Esophagus muscularis mucosa (tissue), 4 donors: ENCODE measurements around the gene IFNGR1. TPM values are rescaled to one million over a fixed set of nuclear protein-coding genes. Genes with fewer than 3 reads are reported as not detected.
A peak's percentile ranks its signal among the peaks of the same experiment; 100 is the strongest.
"Not testable (repeated sequence)": the region's sequence is repeated elsewhere in the genome, so short reads cannot be mapped to it uniquely, and the experiment has no call there.

Experiments
- DNase-seq: peaks from one replicate; pipeline ENCODE4 v3.0.0-alpha.2; 2017; ENCODE audit errors: extremely low spot score
- H3K27ac ChIP-seq, 4 donors: fragments of 200-600 bp; sonication (generic); replicated peaks in 1 of 4; 1 replicate in 3 of 4; 2 replicates in 1 of 4; pipeline ENCODE4 v1.5.1; 2016 to 2019; ENCODE audit warnings: mild to moderate bottlenecking in 1 of 4
- H3K27me3 ChIP-seq, 4 donors: fragments of 200-600 bp; sonication (generic); one replicate each; pipeline versions ENCODE4 v1.5.1 to v1.6.0; 2016 to 2019
- H3K36me3 ChIP-seq, 4 donors: fragments of 200-600 bp; sonication (generic); one replicate each; pipeline ENCODE4 v1.5.1; 2016 to 2019
- H3K4me1 ChIP-seq, 4 donors: fragments of 200-600 bp; sonication (generic); one replicate each; pipeline ENCODE4 v1.5.1; 2016 to 2019
- H3K4me3 ChIP-seq, 4 donors: fragments of 200-600 bp; sonication (generic); 1 replicate in 2 of 4; 2 replicates in 2 of 4; pipeline ENCODE4 v1.5.1; 2016 to 2019; ENCODE audit warnings: mild to moderate bottlenecking in 4 of 4, moderate library complexity in 1 of 4
- H3K9me3 ChIP-seq, 4 donors: fragments of 200-600 bp; sonication (generic); 1 replicate in 3 of 4; 2 replicates in 1 of 4; pipeline ENCODE4 v1.5.1; 2016 to 2019
- CTCF ChIP-seq, 3 experiments: fragments of 200-600 bp in 2 of 3; fragments of 450-650 bp in 1 of 3; sonication (generic) in 2 of 3; IDR thresholded peaks; one replicate each; pipeline ENCODE4 v1.5.1; 2017 to 2019; ENCODE audit warnings: antibody characterized with exemption in 3 of 3, mild to moderate bottlenecking in 2 of 3, moderate library complexity in 1 of 3
- EP300 ChIP-seq: sonication (generic); formaldehyde crosslinking; IDR thresholded peaks from one replicate; pipeline ENCODE4 v1.6.1; 2017; ENCODE audit warnings: antibody characterized with exemption
- POLR2A ChIP-seq: fragments of 450-650 bp; IDR thresholded peaks from one replicate; pipeline ENCODE4 v1.6.1; 2017; ENCODE audit warnings: antibody characterized with exemption, moderate library complexity, mild to moderate bottlenecking, low read depth
- POLR2AphosphoS5 ChIP-seq, 2 donors: sonication (generic); formaldehyde crosslinking; IDR thresholded peaks; one replicate each; pipeline ENCODE4 v1.6.1; 2017; ENCODE audit warnings: antibody characterized with exemption in 2 of 2
- WGBS: methylation state at CpG from one replicate; pipeline ENCODE4 v1.1.5; 2018; 5-methylcytosine and 5-hydroxymethylcytosine counted together
- intact Hi-C: fragments of 100-400 bp; cut with DNase I; formaldehyde crosslinking; loops from one replicate; pipeline ENCODE4 v1.15.1; 2023
- total RNA-seq, 4 donors: library from RNA; depleted of rRNA; stranded (reverse); fragments of >200 nt; gene quantifications; one replicate each; pipeline versions ENCODE4 v1.1.0 to v1.2.1, GENCODE V29; 2016

The IFNGR1 gene
- total RNA-seq, 4 donors from 2014 or later = 52.8 to 95.9 (median 62.9) TPM

GRCh38 chr6:137216106-137216505 is 3.1 kb downstream of the IFNGR1 start:
- Histone ChIP-seq H3K4me1 (peaks cover 55 to 85% (median 83%) of the 10 kb centered on the region in 4 donors), H3K4me3 (peak overlapping the region; percentile 88 to 95 (median 92))
- intact Hi-C loops = no loop called here

GRCh38 chr6:137215630-137216029 is 3.6 kb downstream of the IFNGR1 start:
- Histone ChIP-seq H3K27ac (peak overlapping the region in 1 of 4 donors; percentile 6), H3K4me1 (peaks cover 59 to 87% (median 84%) of the 10 kb centered on the region in 4 donors), H3K4me3 (peak overlapping the region in 2 of 4 donors; percentile 17 to 89)
- H3K27me3 ChIP-seq, DNase-seq, intact Hi-C loops, H3K9me3 ChIP-seq, H3K36me3 ChIP-seq: not testable (repeated sequence)
- 90% methylated on average over 3 of the region's 3 CpGs for WGBS

More at GRCh38 chr6:137216106-137216505, 3.1 kb downstream of the IFNGR1 start:
- no peak for DNase-seq
- H3K27me3 ChIP-seq = no peaks in the 10 kb centered on the region
- TF ChIP-seq CTCF (IDR thresholded peaks at IDR 0.05) = no peak
- no peak for TF ChIP-seq EP300
- no peak for TF ChIP-seq POLR2A
- TF ChIP-seq POLR2AphosphoS5 (IDR thresholded peaks at IDR 0.05) = no peak
- no peaks in the 10 kb centered on the region for H3K36me3 ChIP-seq
- H3K27ac ChIP-seq = peak overlapping the region; percentile 6 to 98 (median 98)
- no peaks in the 10 kb centered on the region for H3K9me3 ChIP-seq

GRCh38 chr6:137214931-137215330 is 4.3 kb downstream of the IFNGR1 start:
- H3K27ac ChIP-seq = no peak overlapping the region
- WGBS = 86% methylated on average over 3 of the region's 3 CpGs

GRCh38 chr6:137213813-137214212 is 5.4 kb downstream of the IFNGR1 start:
- H3K27ac ChIP-seq = peak overlapping the region; percentile 25 to 59 (median 44)
- intact Hi-C loops = no loop called here
- TF ChIP-seq POLR2A (no peak), EP300 (no peak), POLR2AphosphoS5 (IDR thresholded peaks at IDR 0.05) (no peak), CTCF (IDR thresholded peaks at IDR 0.05) (no peak)
- WGBS = 60% methylated on average over 2 of the region's 2 CpGs
- DNase-seq = no peak
- H3K9me3 ChIP-seq = no peaks in the 10 kb centered on the region
- peak overlapping the region in 3 of 4 donors; percentile 17 to 21 (median 19) for H3K4me3 ChIP-seq
- no peaks in the 10 kb centered on the region for H3K27me3 ChIP-seq
- H3K4me1 ChIP-seq = peaks cover 64 to 93% (median 88%) of the 10 kb centered on the region in 4 donors
- H3K36me3 ChIP-seq = peaks cover 0 to 9% (median 0%) of the 10 kb centered on the region in 4 donors

More at GRCh38 chr6:137214931-137215330, 4.3 kb downstream of the IFNGR1 start:
- no peaks in the 10 kb centered on the region for H3K9me3 ChIP-seq
- intact Hi-C loops = no loop called here
- no peaks in the 10 kb centered on the region for H3K36me3 ChIP-seq
- H3K4me3 ChIP-seq = no peak overlapping the region
- H3K4me1 ChIP-seq = peaks cover 61 to 87% (median 84%) of the 10 kb centered on the region in 4 donors
- DNase-seq = no peak
- H3K27me3 ChIP-seq = no peaks in the 10 kb centered on the region
- TF ChIP-seq EP300 = no peak
- no peak for TF ChIP-seq POLR2AphosphoS5 (IDR thresholded peaks at IDR 0.05)
- TF ChIP-seq CTCF (IDR thresholded peaks at IDR 0.05) = no peak
- TF ChIP-seq POLR2A = no peak

GRCh38 chr6:137213331-137213740 is 5.8 kb downstream of the IFNGR1 start:
- WGBS = 21% methylated on average over 4 of the region's 4 CpGs
- intact Hi-C loops = no loop called here
- Histone ChIP-seq H3K27ac (peak overlapping the region; percentile 25 to 59 (median 44)), H3K4me1 (peaks cover 64 to 95% (median 90%) of the 10 kb centered on the region in 4 donors), H3K36me3 (peaks cover 0 to 13% (median 1%) of the 10 kb centered on the region in 4 donors), H3K9me3 (no peaks in the 10 kb centered on the region), H3K27me3 (no peaks in the 10 kb centered on the region), H3K4me3 (peak overlapping the region in 3 of 4 donors; percentile 17 to 21 (median 19))
- no peak for DNase-seq
- TF ChIP-seq CTCF (IDR thresholded peaks at IDR 0.05) (no peak), POLR2AphosphoS5 (IDR thresholded peaks at IDR 0.05) (no peak), EP300 (no peak), POLR2A (no peak)
